ENCODE data around the gene NRTN. TPM values are rescaled to one million over a fixed set of nuclear protein-coding genes. Genes with fewer than 3 reads are reported as not detected.
"Not testable (repeated sequence)": the region's sequence is repeated elsewhere in the genome, so short reads cannot be mapped to it uniquely, and the experiment has no call there.

NRTN gene
- polyA plus RNA-seq, 3 donors = 3.7 to 5.2 (median 4.3) TPM

DNA sequence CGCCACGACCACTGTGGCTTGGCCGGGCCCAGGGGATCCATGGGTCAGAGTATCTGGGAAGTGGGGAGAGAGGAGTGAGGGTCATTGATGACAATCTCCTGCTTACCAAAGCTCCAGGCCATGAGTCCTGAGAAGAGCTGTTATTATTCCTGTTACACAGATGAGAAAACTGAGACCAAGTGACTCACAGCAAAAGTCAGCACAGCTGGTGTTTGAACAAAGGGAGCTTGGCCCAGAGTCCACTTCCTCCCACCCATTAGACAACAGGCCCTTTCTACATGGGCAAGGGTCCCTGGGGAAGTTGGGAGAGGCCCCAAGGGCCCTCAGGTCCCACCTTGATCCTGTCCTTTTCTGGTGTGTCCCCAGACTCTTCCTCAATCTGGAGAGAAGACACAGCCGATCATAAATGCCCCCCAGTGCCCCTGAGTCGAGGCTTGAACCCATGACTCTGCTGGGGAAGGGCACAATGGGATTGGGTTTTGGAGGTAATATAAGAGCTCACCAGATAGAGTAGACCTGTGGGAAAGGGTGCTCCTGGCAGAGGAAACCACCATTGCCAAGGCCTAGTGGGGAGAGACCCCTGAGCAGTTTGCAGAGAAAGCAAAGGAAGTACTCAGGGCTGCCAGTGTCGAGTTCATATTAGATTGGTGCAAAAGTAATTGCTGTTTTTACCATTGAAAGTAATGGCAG is 27.8 kb downstream of the NRTN start:
- no peak for DNase-seq

DNA sequence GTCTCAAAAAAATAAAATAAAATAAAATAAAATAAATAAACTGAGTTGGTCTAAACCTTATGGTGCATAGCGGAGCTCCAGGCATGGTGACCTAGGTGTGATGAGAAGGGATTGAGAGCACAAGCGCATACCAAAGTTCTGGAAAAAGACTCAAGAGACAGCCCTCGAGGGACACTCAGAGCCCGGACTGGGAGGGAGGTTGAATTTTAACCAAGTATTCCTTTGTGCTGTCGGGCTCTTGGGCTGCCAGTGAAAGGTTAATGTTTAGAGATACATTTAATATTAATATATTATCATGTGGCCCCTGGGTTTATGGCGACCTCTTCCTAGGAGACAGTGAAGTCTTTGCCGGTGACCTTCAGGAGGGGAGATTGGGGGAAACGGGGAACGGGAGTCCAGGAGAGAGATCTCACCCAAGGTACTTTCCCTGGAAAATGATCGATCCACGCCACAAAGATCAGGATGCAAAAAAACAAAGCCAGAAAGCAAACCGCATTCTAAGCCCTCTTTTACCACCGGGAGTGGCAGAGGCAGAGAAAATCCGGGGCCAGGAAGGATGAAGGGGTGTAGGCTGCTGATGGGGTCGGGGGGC is 33.0 kb downstream of the NRTN start:
- no peak for DNase-seq

DNA sequence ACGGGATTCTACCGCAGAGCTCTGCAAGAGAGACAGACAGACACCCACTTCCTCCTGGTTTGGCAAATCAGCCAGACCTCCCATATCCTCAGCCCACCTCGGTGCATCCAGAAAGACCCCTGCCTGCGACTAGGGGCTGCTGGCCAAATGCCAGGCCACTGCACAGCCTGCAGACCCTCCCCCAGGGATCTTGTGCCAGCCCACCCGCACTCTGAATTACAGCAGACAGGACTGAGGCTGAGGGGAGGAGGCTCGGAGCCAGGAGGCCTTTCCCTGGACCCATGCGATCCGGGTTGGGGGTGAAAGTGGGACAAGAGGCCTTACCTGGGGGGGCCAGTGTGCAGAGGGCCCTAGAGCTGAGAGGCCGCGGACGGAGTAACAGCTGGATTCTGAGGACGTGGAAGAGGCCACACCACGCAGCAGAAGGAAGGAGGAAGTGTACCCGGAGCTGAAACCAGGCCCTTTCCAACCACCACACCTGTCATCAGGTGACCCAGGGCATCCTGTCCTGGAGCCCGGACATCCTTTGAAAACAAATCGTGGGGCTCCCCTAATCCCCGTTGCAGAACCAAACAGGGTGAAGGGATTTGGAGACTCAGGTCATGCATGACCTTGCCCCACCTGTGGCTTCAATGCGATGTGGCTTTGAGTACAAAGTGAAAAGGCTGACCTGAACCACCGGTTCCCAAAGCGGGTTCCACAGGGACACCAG is 33.6 kb downstream of the NRTN start:
- DNase-seq = no peak

DNA sequence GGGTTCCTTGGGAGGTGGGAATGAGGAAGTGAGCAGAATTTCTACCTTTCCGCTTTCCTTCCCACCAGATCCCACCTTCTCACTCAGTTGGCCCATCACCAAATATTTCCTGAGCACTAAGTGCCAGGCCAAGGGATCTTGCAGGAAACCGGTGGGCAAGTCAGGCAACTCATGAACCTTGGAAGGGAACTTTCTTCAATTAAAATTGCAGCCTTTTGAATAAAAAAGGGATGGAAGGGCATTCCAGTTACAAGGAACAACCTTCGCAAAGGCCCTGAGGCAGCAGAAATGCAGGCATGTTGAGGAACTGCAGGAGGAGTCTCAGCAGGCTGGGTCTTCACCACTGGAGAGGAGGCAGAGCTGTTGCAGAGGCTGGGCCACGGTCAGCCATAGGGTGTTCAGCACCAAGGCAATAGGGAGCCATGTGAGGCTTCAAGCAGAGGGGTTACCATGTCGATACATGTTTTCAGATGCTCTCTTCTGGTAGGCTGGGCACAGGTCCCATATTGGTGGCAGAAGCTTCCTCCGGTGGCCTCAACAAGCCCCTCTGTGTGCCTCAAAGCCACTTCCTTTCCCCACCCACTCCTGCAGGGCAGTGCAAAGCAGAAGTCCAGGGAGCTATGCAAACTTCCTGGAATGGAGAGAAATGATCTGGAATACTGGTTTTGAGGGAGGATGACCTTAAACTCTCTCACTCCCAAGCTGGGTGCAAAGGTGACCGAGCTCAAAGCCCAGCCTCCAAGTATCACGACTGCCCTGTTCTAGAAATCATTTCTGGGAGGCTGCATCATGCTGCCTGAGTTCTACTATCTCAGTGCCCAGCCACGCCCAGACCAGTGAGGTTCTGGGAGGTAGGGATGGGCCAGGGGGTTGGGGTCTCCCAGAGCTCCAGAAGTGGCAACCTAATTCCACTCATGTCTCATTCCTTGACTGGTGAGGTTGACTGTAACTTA is 34.5 kb downstream of the NRTN start, which contains the start of gene FUT6:
TSS of gene FUT6 (minus strand) at position 638 of the 953 bp plus-strand sequence. CDS start 7,135 bp downstream, outside the sequence.
- no peak for DNase-seq

- DNase-seq = not testable (repeated sequence)
Observed at GRCh38 chr19:5841735-5842111, 36.9 kb downstream of the NRTN start.

GRCh38 chr19:5843295-5843927 is 38.5 kb downstream of the NRTN start:
- DNase-seq = no peak

DNA sequence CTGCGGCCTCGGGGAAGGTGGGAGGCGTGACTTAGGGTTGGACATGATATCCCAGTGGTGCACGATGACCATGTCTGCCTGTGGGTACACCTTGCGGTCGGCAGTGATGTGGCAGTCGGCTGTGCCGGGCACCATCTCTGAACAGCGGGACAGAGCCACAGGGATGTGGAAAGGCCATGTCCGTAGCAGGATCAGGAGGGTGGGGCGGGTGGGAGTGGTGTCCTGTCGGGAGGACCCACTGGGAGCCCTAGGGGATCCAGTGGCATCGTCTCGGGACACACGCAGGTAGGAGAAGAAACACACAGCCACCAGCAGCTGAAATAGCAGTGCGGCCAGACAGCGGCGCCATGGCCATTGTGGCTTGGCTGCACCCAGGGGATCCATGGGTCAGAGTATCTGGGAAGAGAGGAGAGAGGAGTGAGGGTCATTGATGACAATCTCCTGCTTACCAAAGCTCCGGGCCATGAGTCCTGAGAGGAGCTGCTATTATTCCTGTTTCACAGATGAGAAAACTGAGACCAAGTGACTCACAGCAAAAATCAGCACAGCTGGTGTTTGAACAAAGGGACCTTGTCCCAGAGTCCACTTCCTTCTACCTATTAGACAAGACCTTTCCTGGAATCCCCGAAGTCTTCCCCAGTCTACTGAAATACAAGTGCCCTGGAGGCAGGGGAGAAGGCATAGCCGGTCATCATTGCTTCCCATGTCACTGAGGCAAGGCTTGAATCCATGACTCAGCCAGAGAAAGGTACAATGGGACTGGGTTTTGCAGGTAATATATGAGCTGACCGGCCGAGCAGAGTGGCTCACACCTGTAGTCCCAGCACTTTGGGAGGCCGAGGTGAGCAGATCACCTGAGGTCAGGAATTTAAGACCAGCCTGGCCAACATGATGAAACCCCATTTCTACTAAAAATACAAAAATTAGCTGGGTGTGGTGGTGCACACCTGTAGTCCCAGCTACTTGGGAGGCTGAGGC is 39.9 kb downstream of the NRTN start:
- no peak for DNase-seq

- DNase-seq = not testable (repeated sequence)
Observed at GRCh38 chr19:5847846-5848245, 43.0 kb downstream of the NRTN start.

DNA sequence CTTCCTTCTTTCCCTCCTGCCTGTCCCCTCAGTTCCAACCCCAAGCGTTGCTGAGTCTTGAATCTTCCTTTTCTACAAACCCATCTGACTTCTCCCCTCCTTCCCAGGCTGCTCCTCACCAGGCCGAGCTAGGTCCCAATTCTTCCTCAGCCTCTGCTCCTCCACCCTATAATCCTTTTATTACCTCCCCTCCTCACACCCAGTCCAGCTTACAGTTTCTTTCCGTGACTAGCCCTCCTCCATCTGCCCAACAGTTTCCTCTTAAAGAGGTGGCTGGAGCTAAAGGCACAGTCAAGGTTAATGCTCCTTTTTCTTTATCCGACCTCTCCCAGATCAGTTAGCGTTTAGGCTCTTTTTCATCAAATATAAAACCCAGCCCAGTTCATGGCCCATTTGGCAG is 43.8 kb downstream of the NRTN start:
- DNase-seq = not testable (repeated sequence)

GRCh38 chr19:5850189-5850588 is 45.3 kb downstream of the NRTN start:
- DNase-seq = no peak

DNA sequence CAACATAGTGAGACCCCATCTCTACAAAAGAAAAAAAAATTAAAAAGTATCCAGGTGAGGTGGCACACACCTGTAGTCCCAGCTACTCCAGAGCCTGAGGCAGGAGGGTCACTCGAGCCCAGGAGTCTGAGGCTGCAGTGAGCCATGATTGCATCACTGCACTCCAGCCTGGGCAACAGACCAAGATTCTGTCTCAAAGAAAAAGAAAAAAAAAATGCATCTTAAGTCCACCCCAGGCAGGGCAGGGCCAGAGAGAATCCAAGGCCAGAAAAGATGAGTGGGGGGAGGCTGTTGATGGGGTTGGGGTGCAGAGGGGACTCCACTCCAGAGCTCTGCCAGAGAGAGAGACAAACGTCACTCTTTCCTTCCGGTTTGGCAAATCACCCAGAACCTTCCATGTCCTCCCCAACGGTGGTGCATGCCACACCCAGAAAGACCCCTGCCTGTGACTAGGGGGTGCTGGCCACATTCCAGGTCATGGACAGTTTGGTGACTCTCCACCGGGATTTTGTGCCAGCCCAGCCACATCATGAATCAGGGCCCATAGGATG is 46.0 kb downstream of the NRTN start:
- DNase-seq = no peak

DNA sequence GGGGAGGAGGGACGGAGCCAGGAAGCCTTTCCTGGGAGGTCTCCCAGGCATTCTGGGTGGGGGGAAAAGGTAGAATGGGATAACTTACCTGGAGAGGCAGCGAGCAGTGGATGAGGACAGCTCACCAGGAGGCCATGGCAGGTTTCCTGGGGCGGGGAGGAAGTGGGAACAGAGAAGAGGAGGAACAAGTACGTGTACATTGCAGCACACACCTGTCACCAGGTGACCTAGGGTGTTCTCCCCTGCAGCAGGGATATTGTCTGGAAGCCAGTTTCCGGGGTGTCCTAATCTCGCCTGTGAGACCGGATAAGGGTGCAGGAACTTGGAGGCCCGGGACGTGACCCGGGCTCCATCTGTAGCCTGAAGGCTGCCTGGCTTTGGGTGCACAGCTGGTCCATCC is 46.4 kb downstream of the NRTN start, which contains the start of gene FUT3:
TSS of gene FUT3 (minus strand) at position 148 of the 400 bp plus-strand sequence.
- DNase-seq = no peak

GRCh38 chr19:5854121-5854520 is 49.3 kb downstream of the NRTN start:
- DNase-seq = not testable (repeated sequence)

GRCh38 chr19:5855151-5855550 is 50.3 kb downstream of the NRTN start:
- not testable (repeated sequence) for DNase-seq

DNA sequence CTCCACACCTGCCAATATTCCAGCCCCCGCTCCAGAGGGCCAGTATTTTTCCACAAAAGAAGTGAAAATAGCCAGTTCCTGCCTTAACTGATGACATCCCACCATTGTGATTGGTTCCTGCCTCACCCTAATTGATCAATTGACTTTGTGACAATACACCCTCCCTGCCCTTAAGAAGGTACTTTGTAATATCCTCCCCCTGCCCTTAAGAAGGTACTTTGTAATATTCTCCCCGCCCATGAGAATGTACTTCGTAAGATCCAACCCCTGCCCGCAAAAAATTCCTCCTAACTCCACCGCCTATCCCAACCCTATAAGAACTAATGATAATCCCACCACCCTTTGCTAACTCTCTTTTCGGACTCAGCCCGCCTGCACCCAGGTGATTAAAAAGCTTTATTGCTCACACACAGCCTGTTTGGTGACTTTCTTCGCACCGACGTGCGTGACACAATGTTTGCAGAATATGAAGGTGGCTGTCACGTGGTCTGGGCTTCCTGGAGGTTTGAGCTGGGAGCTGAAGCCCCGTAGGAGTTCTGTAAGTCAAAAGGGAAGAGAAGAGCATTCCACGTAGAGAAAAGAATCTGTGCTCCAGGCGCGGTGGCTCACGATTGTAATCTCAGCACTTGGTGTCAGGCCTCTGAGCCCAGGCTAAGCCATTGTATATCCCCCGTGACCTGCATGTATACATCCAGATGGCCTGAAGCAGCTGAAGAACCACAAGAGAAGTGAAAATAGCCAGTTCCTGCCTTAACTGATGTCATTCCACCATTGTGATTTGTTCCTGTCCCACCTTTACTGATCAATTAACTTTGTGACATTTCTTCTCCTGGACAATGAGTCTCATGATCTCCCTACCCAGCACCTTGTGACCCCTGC is 52.6 kb downstream of the NRTN start:
- DNase-seq = no peak

DNA sequence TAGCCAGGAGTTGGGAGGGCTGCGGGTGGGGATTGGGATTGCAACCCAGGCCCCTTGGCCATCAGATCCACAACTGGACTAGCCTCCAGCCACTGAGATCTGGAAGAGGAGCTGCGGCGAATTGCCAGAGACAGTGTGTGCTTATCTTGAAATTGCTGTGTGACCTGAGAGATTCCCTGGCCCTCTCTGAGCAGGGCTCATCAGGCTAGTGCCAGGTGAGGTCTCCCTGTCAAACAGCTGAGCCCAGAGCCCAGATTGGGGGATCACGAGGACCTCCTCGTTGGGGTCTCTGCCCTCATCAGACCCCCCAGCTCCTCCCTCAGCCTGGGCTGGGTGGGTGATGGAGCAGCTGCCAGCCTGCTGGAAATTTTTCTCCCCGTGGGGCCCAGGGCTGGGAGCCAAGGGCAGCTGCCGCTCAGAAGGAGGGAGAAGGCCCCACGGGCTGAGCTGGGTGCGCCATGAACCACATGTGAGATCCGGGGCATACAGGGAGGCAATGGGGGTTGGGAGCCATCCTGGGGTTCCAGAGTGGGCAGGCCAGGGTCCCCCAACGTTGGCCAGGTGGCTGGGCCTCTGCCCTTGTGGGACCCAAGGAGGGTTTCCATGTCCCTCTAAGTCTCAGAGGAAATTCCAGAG is 58.3 kb downstream of the NRTN start:
- DNase-seq = no peak

- DNase-seq = no peak
Observed at GRCh38 chr19:5864013-5864720, 59.3 kb downstream of the NRTN start.

Measured in renal pelvis (tissue), 4 donors.